ENCODE data around the gene OR2V2. TPM values are rescaled to one million over a fixed set of nuclear protein-coding genes. Genes with fewer than 3 reads are reported as not detected.

The OR2V2 gene
- total RNA-seq, 1 donor from 2014 or later = not detected

DNA sequence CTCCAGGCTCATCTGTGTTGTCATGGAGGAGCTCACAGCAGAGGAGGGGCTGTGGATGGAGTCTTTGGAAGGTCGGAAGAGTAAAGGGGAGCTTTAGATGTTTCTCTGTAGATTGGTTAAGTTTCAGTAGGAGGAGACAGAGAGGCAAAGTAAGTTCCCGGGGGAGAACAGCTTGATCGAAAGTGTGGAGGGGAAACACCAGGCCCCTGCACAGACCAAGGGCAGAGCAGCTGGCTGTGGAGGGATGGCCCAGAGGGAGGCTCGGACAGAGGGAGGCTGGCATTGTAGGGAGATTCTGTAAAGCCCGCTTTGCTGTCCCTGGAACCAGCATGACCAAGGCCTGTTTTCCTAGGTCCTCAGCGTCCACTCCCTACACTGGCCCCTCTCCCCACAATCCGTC lies 5.3 kb upstream of the OR2V2 start:
- no peak for DNase-seq (ENCODE audit: low read depth in 2 of 2)

DNA sequence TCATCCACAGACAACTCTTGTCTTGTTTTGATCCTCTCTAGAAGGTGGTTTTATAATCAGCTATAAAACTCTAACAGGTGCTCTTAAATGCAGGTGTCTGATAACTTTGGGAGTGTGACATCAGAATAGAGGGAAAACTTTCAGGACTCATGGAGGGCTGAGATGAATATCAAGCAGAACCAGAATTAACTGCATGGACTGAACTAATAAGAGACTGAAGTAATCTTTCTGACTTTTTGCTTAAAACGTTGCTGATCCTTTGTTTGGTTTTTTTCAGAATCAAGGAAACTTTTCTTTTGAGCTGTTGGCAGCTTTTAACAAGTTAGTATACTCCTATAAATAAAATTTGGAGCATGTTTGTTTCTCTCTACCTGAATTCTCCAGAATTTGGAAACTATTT lies 2.3 kb upstream of the OR2V2 start:
- DNase-seq (ENCODE audit: low read depth in 2 of 2) = no peak

GRCh38 chr5:181149355-181149754 lies 2.0 kb downstream of the OR2V2 start:
- no peak for DNase-seq (ENCODE audit: low read depth in 2 of 2)

- DNase-seq (ENCODE audit: low read depth in 2 of 2) = peak in 1 of 2 donors; percentile 18
Measured at GRCh38 chr5:181149806-181150733, 2.7 kb downstream of the OR2V2 start.

DNA sequence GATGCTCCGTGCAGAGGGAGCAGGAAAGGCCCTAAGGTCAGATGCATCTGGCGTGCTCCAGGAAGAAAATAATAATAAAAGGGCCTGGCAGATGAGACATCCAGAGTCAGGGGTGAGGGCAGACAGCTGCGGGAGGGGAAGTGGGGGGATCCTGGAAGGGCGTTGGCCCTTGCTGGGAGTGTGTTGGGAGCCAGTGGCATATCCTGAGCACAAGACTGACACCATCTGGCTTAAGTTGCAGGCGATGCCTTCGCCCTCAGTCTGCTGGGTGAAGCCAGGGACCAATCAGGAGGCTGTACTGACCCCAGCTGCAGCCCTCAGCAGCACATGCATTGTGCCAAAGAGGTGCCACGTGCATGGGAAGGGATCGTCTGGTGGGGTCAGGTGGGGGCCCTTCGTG lies 3.8 kb downstream of the OR2V2 start:
- no peak for DNase-seq (ENCODE audit: low read depth in 2 of 2)

DNA sequence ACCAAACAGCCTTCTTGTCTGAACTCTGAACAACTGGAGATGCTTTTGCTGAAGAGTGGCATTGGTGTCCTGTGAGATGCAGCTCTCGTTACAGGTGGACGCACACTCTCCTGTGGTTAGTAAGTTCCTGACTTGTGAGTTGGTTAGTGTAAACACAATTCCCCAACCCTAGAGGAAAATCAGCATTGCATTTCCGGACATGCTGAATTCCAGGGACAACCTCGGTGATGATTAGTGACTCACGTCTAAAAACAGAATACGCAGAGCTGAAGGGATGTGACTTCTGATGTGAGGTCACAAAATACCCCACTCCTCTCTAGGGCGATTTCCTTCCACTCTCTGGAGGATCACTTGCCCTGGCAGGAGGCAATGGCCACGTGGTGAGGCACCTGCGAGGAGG lies 5.0 kb downstream of the OR2V2 start:
- DNase-seq (ENCODE audit: low read depth in 2 of 2) = peak; percentile 46 to 85

DNA sequence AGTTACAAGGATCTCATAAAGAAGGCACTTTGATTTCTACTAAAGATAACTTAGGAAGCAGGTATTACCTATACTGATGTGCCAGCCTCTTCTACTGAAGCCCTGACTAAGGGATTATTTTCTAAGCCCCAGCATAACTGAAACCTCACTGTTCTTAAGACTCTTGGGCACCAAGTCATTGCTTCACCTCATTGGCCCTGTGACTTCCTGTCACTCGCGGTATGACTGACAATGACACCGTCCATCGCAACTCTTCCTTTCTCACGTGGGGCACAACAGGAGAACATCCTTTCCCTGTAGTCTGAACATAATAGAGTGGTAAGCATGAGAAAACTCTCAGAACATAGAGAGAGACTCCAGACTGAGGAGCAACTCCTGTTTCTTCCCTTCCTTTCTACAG lies 6.4 kb downstream of the OR2V2 start:
- DNase-seq (ENCODE audit: low read depth in 2 of 2) = no peak

GRCh38 chr5:181156758-181157157 lies 9.4 kb downstream of the OR2V2 start:
- DNase-seq (ENCODE audit: low read depth in 2 of 2) = no peak

DNA sequence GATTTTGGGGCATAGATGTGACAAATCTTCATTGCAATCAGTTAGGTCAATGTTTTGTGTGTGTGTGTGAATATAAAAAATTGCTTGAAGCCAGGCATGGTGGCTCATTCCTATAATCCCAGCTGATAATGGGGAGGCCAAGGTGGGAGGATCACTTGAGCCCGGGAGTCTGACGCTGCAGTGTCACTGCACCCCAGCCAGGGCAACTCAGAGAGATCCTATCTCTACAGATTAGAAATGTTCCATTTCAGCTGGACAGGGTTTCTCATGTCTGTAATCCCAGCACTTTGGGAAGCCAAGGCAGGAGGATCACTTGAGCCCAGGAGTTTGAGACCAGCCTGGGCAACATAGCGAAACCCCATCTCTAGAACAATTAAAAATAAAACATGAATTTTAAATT lies 11.5 kb downstream of the OR2V2 start:
- no peak for DNase-seq (ENCODE audit: low read depth in 2 of 2)

GRCh38 chr5:181159286-181160151 lies 12.1 kb downstream of the OR2V2 start:
- peak in 1 of 2 donors; percentile 48 for DNase-seq (ENCODE audit: low read depth in 2 of 2)

DNA sequence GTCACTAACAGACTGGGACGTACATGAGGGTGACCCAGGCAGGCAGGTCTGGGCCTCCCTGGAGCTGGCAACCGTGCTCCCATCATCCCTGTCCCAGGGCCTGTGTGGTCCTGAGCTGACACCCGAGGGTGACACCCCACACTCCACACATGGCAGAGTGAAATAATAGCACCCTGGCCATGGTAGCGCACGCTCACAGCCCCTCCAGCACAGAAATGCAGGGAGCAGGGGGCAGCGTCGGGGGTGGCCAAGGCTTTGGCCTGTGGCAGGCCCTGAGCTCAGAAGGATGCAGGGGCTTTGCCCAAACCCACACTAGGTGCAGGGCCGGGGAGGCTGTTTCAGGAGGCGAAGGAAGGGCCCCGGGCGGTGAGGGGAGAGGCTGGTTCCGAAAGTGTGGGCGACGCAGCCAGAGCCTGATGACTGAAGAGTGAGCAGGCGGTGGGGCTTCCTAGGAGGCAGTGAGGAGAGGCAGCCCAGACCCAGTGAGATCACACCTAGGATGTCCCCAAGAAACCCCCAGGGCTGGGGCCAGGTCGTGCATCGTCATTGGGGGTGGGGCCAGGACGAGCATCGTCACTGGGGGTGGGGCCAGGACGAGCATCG lies 12.9 kb downstream of the OR2V2 start:
- peak in 1 of 2 donors; percentile 34 for DNase-seq (ENCODE audit: low read depth in 2 of 2)

DNA sequence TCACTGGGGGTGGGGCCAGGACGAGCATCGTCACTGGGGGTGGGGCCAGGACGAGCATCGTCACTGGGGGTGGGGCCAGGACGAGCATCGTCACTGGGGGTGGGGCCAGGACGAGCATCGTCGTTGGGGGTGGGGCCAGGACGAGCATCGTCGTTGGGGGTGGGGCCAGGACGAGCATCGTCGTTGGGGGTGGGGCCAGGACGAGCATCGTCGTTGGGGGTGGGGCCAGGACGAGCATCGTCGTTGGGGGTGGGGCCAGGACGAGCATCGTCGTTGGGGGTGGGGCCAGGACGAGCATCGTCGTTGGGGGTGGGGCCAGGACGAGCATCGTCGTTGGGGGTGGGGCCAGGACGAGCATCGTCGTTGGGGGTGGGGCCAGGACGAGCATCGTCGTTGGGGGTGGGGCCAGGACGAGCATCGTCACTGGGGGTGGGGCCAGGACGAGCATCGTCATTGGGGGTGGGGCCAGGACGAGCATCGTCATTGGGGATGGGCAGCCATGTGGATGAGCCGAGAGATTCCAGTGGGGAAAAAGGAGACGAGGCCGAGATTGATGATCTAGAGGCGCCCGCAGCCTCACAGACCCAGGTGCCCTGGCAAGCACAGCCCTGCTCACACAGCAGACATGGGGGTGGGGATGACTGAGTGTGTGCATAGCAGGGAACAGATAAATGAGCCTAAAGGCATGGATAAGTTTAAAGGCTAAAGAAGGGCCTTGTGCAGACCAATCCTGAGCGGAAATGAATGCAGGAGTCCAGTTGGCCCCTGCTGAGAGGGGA lies 13.6 kb downstream of the OR2V2 start:
- DNase-seq (ENCODE audit: low read depth in 2 of 2) = peak in 1 of 2 donors; percentile 66

- DNase-seq (ENCODE audit: low read depth in 2 of 2) = no peak
Measured at GRCh38 chr5:181161534-181162175, 14.3 kb downstream of the OR2V2 start.

DNA sequence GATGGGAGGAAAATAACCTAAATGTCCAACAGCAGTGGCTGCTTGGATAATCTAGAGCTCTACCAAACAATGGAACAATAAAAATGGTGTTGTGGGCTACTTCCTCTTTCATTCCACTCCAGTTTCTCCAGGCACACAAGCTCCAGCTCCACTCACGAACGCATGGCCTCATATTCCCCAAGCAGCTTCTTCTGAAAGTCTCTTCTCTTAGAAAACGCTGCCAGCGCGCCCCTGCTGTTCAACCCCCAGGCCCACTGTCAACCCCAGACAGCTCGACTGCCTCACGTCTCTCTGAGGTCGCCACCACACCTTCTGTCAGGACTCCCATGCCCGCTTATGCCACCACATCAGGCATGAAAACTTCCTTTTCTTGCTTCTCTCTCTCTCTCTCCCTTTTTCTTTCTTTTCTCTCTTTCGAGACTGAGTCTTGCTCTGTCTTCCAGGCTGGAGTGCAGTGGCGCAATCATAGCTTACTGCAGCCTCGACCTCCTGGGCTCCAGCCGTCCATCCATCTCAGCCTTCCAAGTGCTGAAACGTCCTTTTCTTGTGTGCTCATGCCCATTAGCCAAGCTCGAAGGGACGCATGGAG lies 16.2 kb downstream of the OR2V2 start:
- peak in 1 of 2 donors; percentile 24 for DNase-seq (ENCODE audit: low read depth in 2 of 2)

GRCh38 chr5:181164076-181164952 lies 16.9 kb downstream of the OR2V2 start:
- no peak for DNase-seq (ENCODE audit: low read depth in 2 of 2)

DNA sequence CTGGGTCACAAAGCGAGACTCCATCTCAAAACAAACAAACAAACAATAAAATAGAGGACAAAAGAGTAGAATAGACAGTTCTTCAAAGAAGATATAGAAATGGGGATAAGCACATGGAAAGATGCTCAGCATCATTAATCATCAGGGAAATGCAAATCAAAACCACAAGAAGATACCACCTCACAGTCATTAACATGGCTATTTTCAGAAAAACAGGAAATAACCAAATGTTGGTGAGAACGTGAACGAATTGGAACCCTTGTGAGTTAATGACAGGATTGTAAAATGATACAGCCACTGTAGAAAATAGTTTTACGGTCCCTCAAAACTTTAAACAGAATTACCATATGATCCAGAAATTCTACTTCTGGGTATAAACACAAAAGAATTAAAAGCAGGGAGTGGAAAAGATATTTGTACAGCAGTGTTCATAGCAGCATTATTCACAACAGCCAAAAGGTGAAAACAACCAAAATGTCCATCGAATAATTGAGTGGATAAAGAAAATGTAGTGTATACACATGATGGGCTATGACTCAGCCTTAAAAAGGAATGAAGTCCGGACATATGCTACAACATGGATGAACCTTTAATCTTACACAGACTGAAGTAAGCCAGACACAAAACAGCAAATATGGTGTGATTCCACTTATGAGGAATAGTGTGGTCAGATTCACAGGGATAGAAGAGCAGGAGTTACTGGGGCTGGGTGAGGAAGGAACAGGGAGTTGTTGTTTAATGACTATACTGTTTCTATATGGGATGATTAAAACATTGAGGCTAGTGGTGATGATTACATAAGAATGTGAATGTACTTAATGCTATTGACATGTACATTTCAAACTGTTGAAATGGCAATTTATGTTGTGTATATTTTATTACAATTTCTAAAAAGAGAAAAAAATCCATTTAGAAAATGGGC lies 19.7 kb downstream of the OR2V2 start:
- DNase-seq (ENCODE audit: low read depth in 2 of 2) = no peak

GRCh38 chr5:181167814-181168488 lies 20.6 kb downstream of the OR2V2 start:
- no peak for DNase-seq (ENCODE audit: low read depth in 2 of 2)

Measured in dermis microvascular lymphatic vessel endothelial cell (primary cell).